Smooth muscle cell (in vitro differentiated cells): ENCODE measurements around the gene ADAMTS17. TPM values are rescaled to one million over a fixed set of nuclear protein-coding genes. Genes with fewer than 3 reads are reported as not detected.

Experiments
- DNase-seq: peaks from one replicate; lab custom pipeline; 2025; ENCODE audit not compliant: unreplicated experiment; lab: John Stamatoyannopoulos, UW
- H2AFZ ChIP-seq: fragments of 200-600 bp; sonication (generic); 2 replicates; pipeline ENCODE4 v1.6.0; 2016; ENCODE audit warnings: antibody characterized with exemption, low read depth, mild to moderate bottlenecking
- H3F3A ChIP-seq: fragments of 200-600 bp; sonication (generic); 2 replicates; pipeline ENCODE4 v1.6.0; 2017; ENCODE audit warnings: antibody characterized with exemption, low read depth
- H3K27ac ChIP-seq: fragments of 200-600 bp; sonication (generic); 2 replicates; pipeline ENCODE4 v1.5.1; 2016; ENCODE audit warnings: low read depth, mild to moderate bottlenecking
- H3K27me3 ChIP-seq: fragments of 200-600 bp; sonication (generic); 2 replicates; pipeline ENCODE4 v1.6.1; 2016; ENCODE audit warnings: low read depth, mild to moderate bottlenecking
- H3K36me3 ChIP-seq: fragments of 200-600 bp; sonication (generic); 2 replicates; pipeline ENCODE4 v1.5.1; 2016; ENCODE audit warnings: low read depth
- H3K4me1 ChIP-seq: fragments of 200-600 bp; sonication (generic); 2 replicates; pipeline ENCODE4 v1.5.1; 2016; ENCODE audit warnings: low read depth
- H3K4me2 ChIP-seq: fragments of 200-600 bp; sonication (generic); 2 replicates; pipeline ENCODE4 v1.6.0; 2016; ENCODE audit warnings: mild to moderate bottlenecking
- H3K4me3 ChIP-seq: fragments of 200-600 bp; sonication (generic); 2 replicates; pipeline ENCODE4 v1.5.1; 2016; ENCODE audit warnings: mild to moderate bottlenecking
- H3K79me2 ChIP-seq: fragments of 200-600 bp; sonication (generic); 2 replicates; pipeline ENCODE4 v1.6.0; 2016; ENCODE audit warnings: low read depth, mild to moderate bottlenecking
- H3K9ac ChIP-seq: fragments of 200-600 bp; sonication (generic); 2 replicates; pipeline ENCODE4 v1.6.0; 2016; ENCODE audit warnings: low read depth
- H3K9me3 ChIP-seq: fragments of 200-600 bp; sonication (generic); replicated peaks from 2 replicates; pipeline ENCODE4 v1.5.1; 2016; ENCODE audit warnings: low read depth
- H4K20me1 ChIP-seq: fragments of 200-600 bp; sonication (generic); 2 replicates; pipeline ENCODE4 v1.6.0; 2016; ENCODE audit warnings: low read depth
- WGBS: methylation state at CpG from one replicate; pipeline ENCODE4 v1.1.7; 2016; ENCODE audit warnings: low lambda C conversion rate; 5-methylcytosine and 5-hydroxymethylcytosine counted together
- polyA plus RNA-seq: library from polyadenylated mRNA; unstranded; fragments of >200 nt; fragmentation: Nextera tagmentation; extraction: Ambion mirVana; gene quantifications from 2 replicates; pipeline ENCODE4 v1.2.1, GENCODE V29; 2016
- total RNA-seq: library from RNA; depleted of rRNA; stranded (reverse); fragments of >200 nt; gene quantifications from 2 replicates; pipeline ENCODE4 v1.2.3, GENCODE V29; 2014
- TF ChIP-seq, protein P1 (sequence below): fragments of 200-600 bp; sonication (generic); IDR thresholded peaks from 2 replicates; pipeline ENCODE4 v1.5.1; 2017; ENCODE audit warnings: borderline replicate concordance, mild to moderate bottlenecking, antibody characterized with exemption; ENCODE audit not compliant: insufficient read depth, poor library complexity, severe bottlenecking

The ADAMTS17 gene
- total and polyA plus RNA-seq, 2 experiments from 2014 or later = 0.63 to 3.1 TPM

DNA sequence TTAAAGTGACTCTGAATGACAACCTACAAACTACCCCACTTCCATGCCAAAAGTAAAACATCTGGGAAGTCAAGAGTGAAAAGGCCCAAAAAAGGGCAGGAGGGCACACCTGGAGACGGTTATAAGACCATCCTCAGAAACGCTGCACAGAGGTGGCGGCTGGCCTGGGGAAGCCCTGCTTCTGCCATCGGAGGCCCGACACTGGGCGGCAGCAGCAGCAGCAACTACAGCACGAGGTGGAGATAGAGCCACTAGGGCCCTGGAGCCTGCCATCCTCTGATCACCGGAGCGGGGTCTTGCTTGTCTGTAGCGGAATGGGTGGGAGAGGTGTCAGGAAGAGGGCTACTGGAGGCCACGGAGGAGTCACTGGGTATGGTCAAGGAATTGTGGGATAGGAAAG is 283.3 kb downstream of the ADAMTS17 start:
- WGBS = 95% methylated on average over 11 of the region's 11 CpGs
- no peak overlapping the region for H3K27ac ChIP-seq
- no peak overlapping the region for H3K4me3 ChIP-seq
- TF ChIP-seq, protein P1, sequence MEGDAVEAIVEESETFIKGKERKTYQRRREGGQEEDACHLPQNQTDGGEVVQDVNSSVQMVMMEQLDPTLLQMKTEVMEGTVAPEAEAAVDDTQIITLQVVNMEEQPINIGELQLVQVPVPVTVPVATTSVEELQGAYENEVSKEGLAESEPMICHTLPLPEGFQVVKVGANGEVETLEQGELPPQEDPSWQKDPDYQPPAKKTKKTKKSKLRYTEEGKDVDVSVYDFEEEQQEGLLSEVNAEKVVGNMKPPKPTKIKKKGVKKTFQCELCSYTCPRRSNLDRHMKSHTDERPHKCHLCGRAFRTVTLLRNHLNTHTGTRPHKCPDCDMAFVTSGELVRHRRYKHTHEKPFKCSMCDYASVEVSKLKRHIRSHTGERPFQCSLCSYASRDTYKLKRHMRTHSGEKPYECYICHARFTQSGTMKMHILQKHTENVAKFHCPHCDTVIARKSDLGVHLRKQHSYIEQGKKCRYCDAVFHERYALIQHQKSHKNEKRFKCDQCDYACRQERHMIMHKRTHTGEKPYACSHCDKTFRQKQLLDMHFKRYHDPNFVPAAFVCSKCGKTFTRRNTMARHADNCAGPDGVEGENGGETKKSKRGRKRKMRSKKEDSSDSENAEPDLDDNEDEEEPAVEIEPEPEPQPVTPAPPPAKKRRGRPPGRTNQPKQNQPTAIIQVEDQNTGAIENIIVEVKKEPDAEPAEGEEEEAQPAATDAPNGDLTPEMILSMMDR = no peak
- no peaks in the 10 kb centered on the region for H3K4me1 ChIP-seq
- H3K9me3 ChIP-seq = no peaks in the 10 kb centered on the region
- no peaks in the 10 kb centered on the region for H3K36me3 ChIP-seq
- no peaks in the 10 kb centered on the region for H3F3A ChIP-seq
- H2AFZ ChIP-seq = no peak overlapping the region
- H4K20me1 ChIP-seq = no peaks in the 10 kb centered on the region
- no peak overlapping the region for H3K9ac ChIP-seq
- no peak overlapping the region for H3K4me2 ChIP-seq
- no peak for DNase-seq
- no peaks in the 10 kb centered on the region for H3K79me2 ChIP-seq
- no peaks in the 10 kb centered on the region for H3K27me3 ChIP-seq

DNA sequence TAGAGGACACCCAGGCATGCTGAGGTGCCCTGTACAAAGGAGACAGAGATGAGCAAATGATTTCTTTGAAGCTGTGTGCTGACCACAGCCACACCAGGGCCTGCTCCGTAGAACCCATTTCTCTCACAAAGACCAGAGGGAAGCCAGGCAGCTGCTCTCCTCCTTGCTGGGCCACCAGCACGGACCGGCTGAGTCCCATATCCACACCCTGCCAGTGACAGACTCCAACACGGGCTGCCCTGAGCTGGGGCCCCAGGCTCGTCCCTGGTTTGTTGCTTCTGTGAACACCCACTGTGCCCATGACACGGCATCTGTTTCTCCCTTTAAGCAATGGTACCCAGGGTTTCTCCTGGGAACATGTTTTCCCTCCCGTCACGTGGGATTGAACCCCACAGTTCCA is 284.5 kb downstream of the ADAMTS17 start:
- H3K4me1 ChIP-seq = no peaks in the 10 kb centered on the region
- DNase-seq = no peak
- peaks cover 7% of the 10 kb centered on the region for H3K27me3 ChIP-seq
- H3F3A ChIP-seq = no peaks in the 10 kb centered on the region
- no peaks in the 10 kb centered on the region for H3K79me2 ChIP-seq
- H3K36me3 ChIP-seq = no peaks in the 10 kb centered on the region
- H4K20me1 ChIP-seq = no peaks in the 10 kb centered on the region
- TF ChIP-seq, protein P1 = no peak
- no peak overlapping the region for H3K4me2 ChIP-seq
- H3K4me3 ChIP-seq = no peak overlapping the region
- no peaks in the 10 kb centered on the region for H3K9me3 ChIP-seq
- 91% methylated on average over 8 of the region's 8 CpGs for WGBS
- H3K27ac ChIP-seq = no peak overlapping the region
- H2AFZ ChIP-seq = no peak overlapping the region
- H3K9ac ChIP-seq = no peak overlapping the region

GRCh38 chr15:100056411-100057072 is 285.2 kb downstream of the ADAMTS17 start:
- 96% methylated on average over 14 of the region's 14 CpGs for WGBS
- Histone ChIP-seq H3K27ac (no peak overlapping the region), H4K20me1 (no peaks in the 10 kb centered on the region), H2AFZ (no peak overlapping the region), H3K9ac (no peak overlapping the region), H3K79me2 (no peaks in the 10 kb centered on the region), H3K9me3 (no peaks in the 10 kb centered on the region), H3K4me2 (no peak overlapping the region), H3K4me1 (no peaks in the 10 kb centered on the region), H3K36me3 (no peaks in the 10 kb centered on the region), H3K4me3 (no peak overlapping the region), H3F3A (no peaks in the 10 kb centered on the region), H3K27me3 (peaks cover 9% of the 10 kb centered on the region)
- TF ChIP-seq, protein P1 = no peak
- no peak for DNase-seq

DNA sequence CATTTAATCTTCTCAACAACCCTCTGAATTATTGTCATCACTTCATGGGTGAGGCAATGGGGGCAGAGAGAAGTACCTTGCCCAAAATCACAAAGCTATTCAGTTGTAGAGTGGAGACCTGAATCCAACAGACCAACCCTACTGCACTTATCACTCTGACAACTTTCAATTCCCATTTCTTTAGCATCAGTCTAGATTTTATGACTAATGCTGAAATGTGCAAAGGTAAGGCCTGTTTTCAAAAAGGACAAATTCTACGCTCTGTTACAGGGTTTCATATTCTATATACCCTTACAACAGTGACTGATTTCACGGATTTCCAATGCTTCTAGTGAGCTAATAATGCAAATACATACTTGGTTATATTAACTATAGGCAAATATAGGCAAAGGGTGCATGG is 286.0 kb downstream of the ADAMTS17 start:
- Histone ChIP-seq H2AFZ (no peak overlapping the region), H3K4me1 (no peaks in the 10 kb centered on the region), H3K9me3 (no peaks in the 10 kb centered on the region), H3F3A (no peaks in the 10 kb centered on the region), H3K27ac (no peak overlapping the region), H3K79me2 (no peaks in the 10 kb centered on the region), H3K4me2 (no peak overlapping the region), H4K20me1 (no peaks in the 10 kb centered on the region), H3K27me3 (peaks cover 9% of the 10 kb centered on the region), H3K36me3 (no peaks in the 10 kb centered on the region), H3K4me3 (no peak overlapping the region), H3K9ac (no peak overlapping the region)
- no peak for DNase-seq
- TF ChIP-seq, protein P1 = no peak
- 97% methylated on average over 2 of the region's 2 CpGs for WGBS
